GM23338 (cell line): ENCODE measurements around the gene NAA80. TPM values are rescaled to one million over a fixed set of nuclear protein-coding genes. Genes with fewer than 3 reads are reported as not detected.
A peak's percentile ranks its signal among the peaks of the same experiment; 100 is the strongest.

Experiments used
- ATAC-seq: fragments of 200-7000 bp; cut with Tn5 transposase; 3 replicates; pipeline ENCODE4 v1.9.1; 2020
- DNase-seq: peaks from one replicate; pipeline ENCODE4 v3.0.0-alpha.2; 2015; ENCODE audit warnings: low spot score
- H2AFZ ChIP-seq: fragments of 200-600 bp; sonication (generic); 2 replicates; pipeline ENCODE4 v1.8.0; 2016; ENCODE audit warnings: antibody characterized with exemption, mild to moderate bottlenecking, moderate library complexity
- H3F3A ChIP-seq: fragments of 200-600 bp; sonication (generic); replicated peaks from 2 replicates; pipeline ENCODE4 v1.8.0; 2017; ENCODE audit warnings: antibody characterized with exemption, mixed run types, low read depth
- H3K27ac ChIP-seq: fragments of 200-600 bp; sonication (generic); 2 replicates; pipeline ENCODE4 v1.6.1; 2016; ENCODE audit warnings: low read depth
- H3K27me3 ChIP-seq: fragments of 200-600 bp; sonication (generic); 2 replicates; pipeline ENCODE4 v1.8.0; 2016; ENCODE audit warnings: mild to moderate bottlenecking, mixed run types, moderate library complexity; ENCODE audit not compliant: insufficient read depth
- H3K36me3 ChIP-seq: fragments of 200-600 bp; sonication (generic); 2 replicates; pipeline ENCODE4 v1.8.0; 2016; ENCODE audit warnings: mild to moderate bottlenecking; ENCODE audit not compliant: insufficient read depth
- H3K4me1 ChIP-seq: fragments of 200-600 bp; sonication (generic); 2 replicates; pipeline ENCODE4 v1.8.0; 2016; ENCODE audit warnings: mild to moderate bottlenecking, moderate library complexity; ENCODE audit not compliant: insufficient read depth
- H3K4me2 ChIP-seq: fragments of 200-600 bp; sonication (generic); 2 replicates; pipeline ENCODE4 v1.7.1; 2017; ENCODE audit warnings: mixed run types
- H3K4me3 ChIP-seq: fragments of 200-600 bp; sonication (generic); 2 replicates; pipeline ENCODE4 v1.6.1; 2016; ENCODE audit warnings: mixed run types
- H3K79me2 ChIP-seq: fragments of 200-600 bp; sonication (generic); replicated peaks from 2 replicates; pipeline ENCODE4 v1.8.0; 2017; ENCODE audit warnings: mild to moderate bottlenecking; ENCODE audit not compliant: insufficient read depth
- H3K9me2 ChIP-seq: fragments of 200-600 bp; sonication (generic); 2 replicates; pipeline ENCODE4 v1.8.0; 2017; ENCODE audit not compliant: insufficient read depth
- H4K20me1 ChIP-seq: fragments of 200-600 bp; sonication (generic); replicated peaks from 2 replicates; pipeline ENCODE4 v1.8.0; 2017; ENCODE audit warnings: mild to moderate bottlenecking; ENCODE audit not compliant: insufficient read depth
- H3K27ac Mint-ChIP-seq: 2 replicates; pipeline ENCODE4 v1.8.0; 2020; ENCODE audit warnings: inconsistent platforms, mild to moderate bottlenecking, moderate library complexity, mixed read lengths
- H3K27me3 Mint-ChIP-seq: 3 replicates; pipeline ENCODE4 v1.8.0; 2022; ENCODE audit warnings: low read depth, mild to moderate bottlenecking, moderate library complexity, mixed read lengths, inconsistent platforms; ENCODE audit not compliant: insufficient read depth, poor library complexity
- H3K36me3 Mint-ChIP-seq: 3 replicates; pipeline ENCODE4 v1.8.0; 2021; ENCODE audit warnings: low read depth, mild to moderate bottlenecking, inconsistent platforms, moderate library complexity, mixed read lengths
- H3K4me1 Mint-ChIP-seq: 3 replicates; pipeline ENCODE4 v1.8.0; 2020; ENCODE audit warnings: mild to moderate bottlenecking, inconsistent platforms, mixed read lengths
- H3K4me3 Mint-ChIP-seq: 3 replicates; pipeline ENCODE4 v1.8.0; 2021; ENCODE audit warnings: moderate library complexity, mild to moderate bottlenecking, inconsistent platforms, mixed read lengths
- H3K9me3 Mint-ChIP-seq: 3 replicates; pipeline ENCODE4 v1.8.0; 2020; ENCODE audit warnings: moderate library complexity, mild to moderate bottlenecking, inconsistent platforms, mixed read lengths
- CREB1 ChIP-seq: fragments of 250-450 bp; sonication (Bioruptor Pico); IDR thresholded peaks from 2 replicates; pipeline ENCODE4 v1.5.0; 2020; ENCODE audit warnings: low read depth, mild to moderate bottlenecking, moderate library complexity
- CTCF ChIP-seq, 2 experiments: fragments of 200-600 bp in 1 of 2; sonication (generic) in 1 of 2; conservative IDR thresholded peaks; 2 replicates each; pipeline versions ENCODE4 v1.5.1 to v1.6.1; 2016 to 2017; ENCODE audit warnings: antibody characterized with exemption in 2 of 2, low read depth in 2 of 2, mild to moderate bottlenecking in 2 of 2, moderate library complexity in 1 of 2
- EZH2 ChIP-seq: fragments of 200-600 bp; sonication (generic); IDR thresholded peaks from one replicate; pipeline ENCODE4 v1.8.0; 2017; ENCODE audit warnings: antibody characterized with exemption, mild to moderate bottlenecking, low read depth; ENCODE audit not compliant: unreplicated experiment
- EZH2phosphoT487 ChIP-seq: fragments of 200-600 bp; sonication (generic); IDR thresholded peaks from one replicate; pipeline ENCODE4 v1.8.1; 2018; ENCODE audit warnings: antibody characterized with exemption; ENCODE audit not compliant: unreplicated experiment
- JUNB ChIP-seq: IDR thresholded peaks from one replicate; pipeline ENCODE4 v1.6.1; 2016; ENCODE audit warnings: antibody characterized with exemption; ENCODE audit not compliant: unreplicated experiment
- ZNF462 ChIP-seq: fragments of 250-450 bp; sonication (Bioruptor Pico); IDR thresholded peaks from 2 replicates; pipeline ENCODE4 v1.5.0; 2020; ENCODE audit warnings: mild to moderate bottlenecking, moderate library complexity
- polyA plus RNA-seq: library from polyadenylated mRNA; unstranded; fragments of >200 nt; fragmentation: Nextera tagmentation; extraction: Ambion mirVana; gene quantifications from 2 replicates; pipeline ENCODE4 v1.2.1, GENCODE V29; 2016
- total RNA-seq: library from RNA; depleted of rRNA; stranded (reverse); fragments of >200 nt; shearing (Covaris generic); gene quantifications from 2 replicates; pipeline ENCODE4 v1.2.3, GENCODE V29; 2014

NAA80 gene
- total and polyA plus RNA-seq, 2 experiments from 2014 or later: 12.1 to 16.7 TPM

GRCh38 chr3:50340147-50340447 is 40.9 kb upstream of the NAA80 start:
- Histone ChIP-seq H3F3A (peaks cover 38% of the 10 kb centered on the region), H3K9me2 (no peaks in the 10 kb centered on the region), H4K20me1 (peaks cover 11% of the 10 kb centered on the region), H3K79me2 (peaks cover 17% of the 10 kb centered on the region), H3K4me3 (peak overlapping the region; percentile 65), H2AFZ (peak overlapping the region; percentile 85; the same call in 1 of the 2 replicates), H3K4me1 (peaks cover 24% of the 10 kb centered on the region), H3K36me3 (no peaks in the 10 kb centered on the region), H3K27ac (no peak overlapping the region), H3K27me3 (peaks cover 62% of the 10 kb centered on the region), H3K4me2 (peak overlapping the region; percentile 90)
- H3K9me3 Mint-ChIP-seq: peaks cover 3% of the 10 kb centered on the region; the same call in 1 of the 3 replicates
- peaks cover 29% of the 10 kb centered on the region for H3K4me1 Mint-ChIP-seq
- ATAC-seq (no peak), DNase-seq (no peak)
- peaks cover 69% of the 10 kb centered on the region for H3K27me3 Mint-ChIP-seq
- no peaks in the 10 kb centered on the region; the same call in 2 of the 3 replicates for H3K36me3 Mint-ChIP-seq
- TF ChIP-seq EZH2phosphoT487: no peak
- no peak for TF ChIP-seq ZNF462 (CRISPR knock-in tag)
- no peak for TF ChIP-seq CTCF (conservative IDR thresholded peaks at IDR 0.05; ENCODE audit: low read depth in 2 of 2)
- TF ChIP-seq CREB1 (CRISPR knock-in tag): no peak
- no peak for TF ChIP-seq JUNB
- peak; percentile 48 for TF ChIP-seq EZH2
- H3K4me3 Mint-ChIP-seq: peak overlapping the region; percentile 62
- no peak overlapping the region for H3K27ac Mint-ChIP-seq
